HepG2 (cell line): Measurements from ENCODE around the gene CEP20. TPM values are rescaled to one million over a fixed set of nuclear protein-coding genes. Genes with fewer than 3 reads are reported as not detected.

Source experiments
- CENPX ChIP-seq: sonication (generic); formaldehyde crosslinking; IDR thresholded peaks from 2 replicates; pipeline ENCODE4 v1.9.0; 2021; ENCODE audit warnings: mild to moderate bottlenecking, missing genetic modification reagents, moderate library complexity
- DMAP1 ChIP-seq: IDR thresholded peaks from 2 replicates; pipeline ENCODE4 v1.6.1; 2016
- HHEX ChIP-seq: IDR thresholded peaks from 2 replicates; pipeline ENCODE4 v1.6.1; 2016; ENCODE audit warnings: control low read depth
- IKZF1 ChIP-seq: fragments of 450-650 bp; IDR thresholded peaks from 2 replicates; pipeline ENCODE4 v1.7.1; 2016
- KAT8 ChIP-seq: IDR thresholded peaks from 2 replicates; pipeline ENCODE4 v1.6.1; 2016; ENCODE audit warnings: missing genetic modification reagents, missing compliant biosample characterization
- KLF15 ChIP-seq: sonication (generic); formaldehyde crosslinking; IDR thresholded peaks from 2 replicates; pipeline ENCODE4 v1.8.1; 2023; ENCODE audit warnings: borderline replicate concordance, mild to moderate bottlenecking, inconsistent platforms, missing genetic modification reagents, mixed read lengths
- NFE2L2 ChIP-seq: fragments of 150-350 bp; IDR thresholded peaks from 2 replicates; pipeline ENCODE4 v1.6.1; 2014; ENCODE audit warnings: low read length
- NFIB ChIP-seq: sonication (generic); formaldehyde crosslinking; IDR thresholded peaks from 2 replicates; pipeline ENCODE4 v1.9.0; 2021; ENCODE audit warnings: missing genetic modification reagents, mild to moderate bottlenecking, borderline replicate concordance
- NFRKB ChIP-seq: fragments of 450-650 bp; IDR thresholded peaks from 2 replicates; pipeline ENCODE4 v1.6.1; 2017
- PAXIP1 ChIP-seq: sonication (generic); formaldehyde crosslinking; conservative IDR thresholded peaks from 2 replicates; pipeline ENCODE4 v1.4.0; 2020; ENCODE audit warnings: mild to moderate bottlenecking, missing genetic modification reagents, moderate library complexity
- REL ChIP-seq: sonication (generic); formaldehyde crosslinking; conservative IDR thresholded peaks from 2 replicates; pipeline ENCODE4 v1.8.0; 2022; ENCODE audit warnings: mild to moderate bottlenecking, missing genetic modification reagents, moderate library complexity
- SNRNP70 ChIP-seq: fragments of 200-400 bp; formaldehyde crosslinking; IDR thresholded peaks from 2 replicates; pipeline ENCODE4 v1.6.1; 2017; ENCODE audit warnings: mild to moderate bottlenecking, low read depth, low read length, moderate library complexity
- SRSF1 ChIP-seq: fragments of 200-400 bp; formaldehyde crosslinking; optimal IDR thresholded peaks from 2 replicates; pipeline ENCODE3; 2017; ENCODE audit warnings: mild to moderate bottlenecking, low read depth, low read length, moderate library complexity
- TBL1XR1 ChIP-seq: fragments of 150-350 bp; IDR thresholded peaks from 2 replicates; pipeline ENCODE4 v1.6.1; 2014; ENCODE audit warnings: borderline replicate concordance, low read length; ENCODE audit not compliant: partially characterized antibody
- TRIM22 ChIP-seq: fragments of 450-650 bp; IDR thresholded peaks from 2 replicates; pipeline ENCODE4 v1.6.1; 2017
- YEATS2 ChIP-seq: sonication (generic); formaldehyde crosslinking; IDR thresholded peaks from 2 replicates; pipeline ENCODE4 v1.4.0; 2020; ENCODE audit warnings: missing genetic modification reagents, borderline replicate concordance
- ZEB1 ChIP-seq: IDR thresholded peaks from 2 replicates; pipeline ENCODE4 v1.6.1; 2012; ENCODE audit warnings: mild to moderate bottlenecking, low read depth, inconsistent platforms; ENCODE audit not compliant: insufficient replicate concordance
- ZNF121 ChIP-seq: sonication (generic); formaldehyde crosslinking; IDR thresholded peaks from 2 replicates; pipeline ENCODE4 v1.5.0; 2020; ENCODE audit warnings: mild to moderate bottlenecking, missing genetic modification reagents
- ZNF414 ChIP-seq: sonication (generic); formaldehyde crosslinking; IDR thresholded peaks from 2 replicates; pipeline ENCODE4 v1.5.0; 2020; ENCODE audit warnings: missing genetic modification reagents
- ZNF431 ChIP-seq: sonication (generic); formaldehyde crosslinking; IDR thresholded peaks from 2 replicates; pipeline ENCODE4 v1.9.0; 2022; ENCODE audit warnings: missing genetic modification reagents, low read depth, mild to moderate bottlenecking, borderline replicate concordance
- ZNF567 ChIP-seq: sonication (generic); formaldehyde crosslinking; IDR thresholded peaks from 2 replicates; pipeline ENCODE4 v1.8.1; 2023; ENCODE audit warnings: mild to moderate bottlenecking, missing genetic modification reagents, borderline replicate concordance
- ZNF761 ChIP-seq: sonication (generic); formaldehyde crosslinking; conservative IDR thresholded peaks from 2 replicates; pipeline ENCODE4 v1.4.0; 2020; ENCODE audit warnings: mild to moderate bottlenecking, missing genetic modification reagents
- ZNF775 ChIP-seq: sonication (generic); formaldehyde crosslinking; IDR thresholded peaks from 2 replicates; pipeline ENCODE4 v1.4.0; 2020; ENCODE audit warnings: missing genetic modification reagents, mild to moderate bottlenecking, moderate library complexity, borderline replicate concordance
- polyA plus RNA-seq, 8 experiments: library from polyadenylated mRNA; depleted of rRNA in 3 of 8; stranded (reverse) in 7 of 8; unstranded in 1 of 8; fragments of >200 nt; fragmentation: Illumina TruSeq in 4 of 8; extraction: Trizol in 4 of 8; gene quantifications; 2 replicates each; pipeline versions ENCODE4 v1.2.1 to v1.2.3, GENCODE V29; 2011 to 2016; ENCODE audit warnings: low read depth in 4 of 8, missing spikeins in 1 of 8, mixed read lengths in 1 of 8; ENCODE audit not compliant: insufficient read depth in 1 of 8
- total RNA-seq, 5 experiments: library from RNA; depleted of rRNA; stranded (reverse); fragments of >200 nt; fragmentation: Illumina TruSeq; extraction: Trizol; gene quantifications; 2 replicates each; pipeline ENCODE4 v1.2.3, GENCODE V29; 2016; ENCODE audit warnings: low read depth in 1 of 5

Gene CEP20
- total and polyA plus RNA-seq, 2 of the 13 experiments (the other 11 are each of a cell fraction or from before 2014, with no cell fraction given) = 53.0 to 54.1 TPM

- TF ChIP-seq REL (CRISPR knock-in tag) = no peak
- TF ChIP-seq HHEX (CRISPR knock-in tag) = no peak
- TF ChIP-seq ZNF775 (CRISPR knock-in tag) = no peak
- TF ChIP-seq SNRNP70 = no peak
- TF ChIP-seq ZNF761 (CRISPR knock-in tag) = 0 out of 2 replicates have a peak, but pooled peaks have one; percentile 76
- no peak; the same call in 1 of the 2 replicates for TF ChIP-seq PAXIP1
- no peak for TF ChIP-seq TBL1XR1
- peak; percentile 90 for TF ChIP-seq SRSF1
- no peak for TF ChIP-seq ZNF121
- TF ChIP-seq DMAP1 (CRISPR knock-in tag) = peak; percentile 91
- TF ChIP-seq CENPX (CRISPR knock-in tag) = no peak
- TF ChIP-seq NFE2L2 = no peak; the same call in 1 of the 2 replicates
- peak; percentile 87; the same call in 1 of the 2 replicates for TF ChIP-seq KLF15 (CRISPR knock-in tag)
- peak; percentile 76 for TF ChIP-seq NFRKB
- no peak for TF ChIP-seq TRIM22
- TF ChIP-seq ZEB1 = no peak
- 0 out of 2 replicates have a peak, but pooled peaks have one; percentile 23 for TF ChIP-seq ZNF567 (CRISPR knock-in tag)
- 0 out of 2 replicates have a peak, but pooled peaks have one; percentile 65 for TF ChIP-seq NFIB (CRISPR knock-in tag)
- TF ChIP-seq KAT8 (CRISPR knock-in tag) = peak; percentile 94
- no peak for TF ChIP-seq IKZF1
- TF ChIP-seq ZNF414 (CRISPR knock-in tag) = peak; percentile 44; the same call in 1 of the 2 replicates
- peak; percentile 72 for TF ChIP-seq YEATS2
- TF ChIP-seq ZNF431 (CRISPR knock-in tag) = peak; percentile 66; the same call in 1 of the 2 replicates
Observed at GRCh38 chr16:15888072-15888976, at the start of gene CEP20 (continued).
